C4-2B (cell line): Measurements from ENCODE around the gene MTA3.

ENCODE experiments used
- H3K27ac ChIP-seq: fragments of 450-650 bp; 2 replicates; pipeline ENCODE4 v1.5.1; 2017
- ZFX ChIP-seq: fragments of 450-650 bp; IDR thresholded peaks from 2 replicates; pipeline ENCODE4 v1.6.1; 2017
- TF ChIP-seq, protein P1 (sequence below): fragments of 450-650 bp; conservative IDR thresholded peaks from 2 replicates; pipeline ENCODE4 v1.5.1; 2017; ENCODE audit warnings: mild to moderate bottlenecking

MTA3 gene

DNA sequence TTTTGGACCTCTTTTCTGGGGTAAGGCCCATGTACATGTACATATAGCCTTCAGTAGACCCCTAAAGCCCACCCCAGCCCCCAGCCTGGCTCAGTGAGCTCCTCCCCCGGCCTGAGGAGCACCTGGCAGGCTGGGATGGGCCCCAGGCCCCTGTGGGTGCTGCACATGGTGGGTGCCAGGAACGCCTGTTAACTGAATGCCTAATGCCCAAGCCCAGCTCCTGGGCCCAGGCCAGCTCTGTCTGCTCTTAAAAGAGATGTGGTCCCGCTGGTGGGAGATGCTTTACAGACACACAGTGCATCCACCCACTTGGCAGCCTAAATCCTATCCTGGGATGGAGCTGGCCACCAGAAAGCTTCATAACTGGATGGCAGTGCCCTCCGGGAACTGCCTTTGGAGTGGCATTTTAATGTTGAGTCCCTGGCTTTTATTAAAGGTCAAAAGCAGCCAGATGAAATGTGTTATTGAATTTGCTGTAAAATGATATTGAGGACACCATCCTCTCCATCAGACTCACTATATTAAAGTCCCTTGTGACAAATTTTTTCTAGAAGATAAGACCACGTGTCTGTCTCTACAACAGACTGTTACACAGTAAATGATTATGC lies 203.2 kb downstream of the MTA3 start:
- TF ChIP-seq, protein P1, sequence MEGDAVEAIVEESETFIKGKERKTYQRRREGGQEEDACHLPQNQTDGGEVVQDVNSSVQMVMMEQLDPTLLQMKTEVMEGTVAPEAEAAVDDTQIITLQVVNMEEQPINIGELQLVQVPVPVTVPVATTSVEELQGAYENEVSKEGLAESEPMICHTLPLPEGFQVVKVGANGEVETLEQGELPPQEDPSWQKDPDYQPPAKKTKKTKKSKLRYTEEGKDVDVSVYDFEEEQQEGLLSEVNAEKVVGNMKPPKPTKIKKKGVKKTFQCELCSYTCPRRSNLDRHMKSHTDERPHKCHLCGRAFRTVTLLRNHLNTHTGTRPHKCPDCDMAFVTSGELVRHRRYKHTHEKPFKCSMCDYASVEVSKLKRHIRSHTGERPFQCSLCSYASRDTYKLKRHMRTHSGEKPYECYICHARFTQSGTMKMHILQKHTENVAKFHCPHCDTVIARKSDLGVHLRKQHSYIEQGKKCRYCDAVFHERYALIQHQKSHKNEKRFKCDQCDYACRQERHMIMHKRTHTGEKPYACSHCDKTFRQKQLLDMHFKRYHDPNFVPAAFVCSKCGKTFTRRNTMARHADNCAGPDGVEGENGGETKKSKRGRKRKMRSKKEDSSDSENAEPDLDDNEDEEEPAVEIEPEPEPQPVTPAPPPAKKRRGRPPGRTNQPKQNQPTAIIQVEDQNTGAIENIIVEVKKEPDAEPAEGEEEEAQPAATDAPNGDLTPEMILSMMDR = no peak
- TF ChIP-seq ZFX = no peak
- no peak overlapping the region for H3K27ac ChIP-seq

DNA sequence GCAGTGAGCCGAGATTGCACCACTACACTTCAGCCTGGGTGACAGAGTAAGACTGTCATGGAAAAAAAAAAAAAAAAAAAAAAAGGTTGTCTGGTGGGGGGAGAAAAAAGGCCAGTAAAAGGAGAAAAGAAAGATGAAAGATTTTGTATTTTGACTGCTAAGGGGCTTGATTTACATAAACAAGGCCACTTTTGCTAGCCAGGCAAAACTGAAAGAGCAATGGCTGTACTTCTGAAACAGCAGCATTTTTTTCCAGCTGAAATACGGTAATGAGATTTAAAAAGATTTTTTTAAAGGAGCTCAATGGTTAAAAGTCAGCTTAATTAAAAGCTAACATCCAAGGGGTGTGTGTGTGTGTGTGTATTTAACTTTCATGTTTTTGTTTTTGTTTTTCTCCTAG lies 206.8 kb downstream of the MTA3 start:
- no peak for TF ChIP-seq ZFX
- TF ChIP-seq, protein P1 = no peak
- no peak overlapping the region for H3K27ac ChIP-seq

DNA sequence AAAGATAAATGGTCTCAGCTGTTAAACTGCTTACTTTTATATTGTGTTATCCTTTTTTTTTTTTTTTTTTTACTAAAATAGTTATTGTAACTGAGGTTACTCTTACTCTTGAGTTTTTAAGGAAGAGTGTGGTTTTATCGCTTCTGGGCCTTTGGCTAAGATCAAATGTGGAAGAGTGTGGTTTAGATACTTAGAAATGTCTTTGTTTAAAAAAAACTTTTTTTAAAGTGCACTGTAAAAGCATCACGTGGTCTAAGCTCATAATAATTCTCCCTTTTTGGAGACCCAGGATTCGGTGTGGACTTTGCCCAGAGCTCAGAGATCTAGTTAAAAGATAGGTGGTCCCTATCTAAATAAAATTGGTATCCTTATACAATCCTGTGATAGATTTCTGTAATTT lies 207.4 kb downstream of the MTA3 start:
- no peak for TF ChIP-seq ZFX
- TF ChIP-seq, protein P1 = no peak
- H3K27ac ChIP-seq = no peak overlapping the region

DNA sequence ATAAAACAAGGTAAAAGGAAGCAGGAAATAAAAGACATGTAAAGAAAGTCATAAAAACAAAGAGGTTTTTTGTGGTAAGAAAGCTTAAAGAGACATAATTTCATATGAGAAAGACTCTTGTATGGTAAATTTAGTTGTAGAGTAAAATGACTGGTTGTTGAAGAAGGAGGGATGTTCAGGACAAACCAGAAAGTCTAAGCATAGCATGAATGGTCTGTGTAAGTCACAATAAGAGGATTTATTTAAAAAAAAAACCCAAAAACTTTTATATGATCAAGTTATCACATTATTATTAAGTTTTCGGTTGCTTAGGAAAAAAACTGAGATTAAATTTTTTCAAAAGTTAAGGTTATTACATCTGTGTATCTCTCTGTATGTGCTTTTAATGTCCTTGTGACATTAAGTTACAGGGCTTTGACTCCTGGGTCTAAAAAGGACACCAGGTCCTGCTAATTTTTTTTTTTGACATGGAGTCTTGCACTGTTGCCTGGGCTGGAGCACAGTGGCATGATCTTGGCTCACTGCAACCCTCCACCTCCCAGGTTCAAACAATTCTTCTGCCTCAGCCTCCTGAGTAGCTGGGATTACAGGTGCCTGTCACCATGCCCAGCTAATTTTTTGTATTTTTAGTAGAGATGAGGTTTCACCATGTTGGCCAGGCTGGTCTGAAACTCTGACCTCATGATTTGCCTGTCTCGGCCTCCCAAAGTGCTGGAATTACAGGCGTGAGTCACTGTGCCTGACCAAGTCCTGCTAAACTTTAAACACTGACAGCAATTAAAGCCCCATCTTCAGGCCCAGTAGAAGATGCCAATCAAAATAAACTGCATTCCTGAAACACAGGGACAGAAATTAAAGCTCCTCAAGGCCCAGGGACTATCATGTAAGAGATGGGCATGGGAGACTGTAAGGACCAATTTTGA lies 209.7 kb downstream of the MTA3 start:
- H3K27ac ChIP-seq = no peak overlapping the region
- no peak for TF ChIP-seq ZFX
- TF ChIP-seq, protein P1 = no peak

DNA sequence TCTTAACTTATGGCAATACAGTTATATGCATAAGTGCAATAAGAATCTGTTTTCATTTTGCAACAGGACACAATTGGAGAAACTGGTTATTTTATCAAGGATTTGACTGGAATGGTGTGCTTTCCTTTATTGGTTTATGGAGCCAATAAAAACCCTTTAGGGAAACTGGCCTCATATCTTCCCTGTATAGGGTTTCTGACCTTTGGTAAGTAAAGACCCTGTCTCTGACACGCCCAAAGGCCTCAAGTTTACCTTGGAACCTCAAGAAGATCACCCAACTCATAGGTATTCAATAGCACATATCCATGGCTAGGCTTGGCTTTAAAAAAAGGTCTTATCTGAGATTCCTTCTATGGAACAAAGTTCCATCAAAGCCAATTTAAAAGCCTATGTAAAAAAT lies 212.7 kb downstream of the MTA3 start:
- TF ChIP-seq ZFX = no peak

DNA sequence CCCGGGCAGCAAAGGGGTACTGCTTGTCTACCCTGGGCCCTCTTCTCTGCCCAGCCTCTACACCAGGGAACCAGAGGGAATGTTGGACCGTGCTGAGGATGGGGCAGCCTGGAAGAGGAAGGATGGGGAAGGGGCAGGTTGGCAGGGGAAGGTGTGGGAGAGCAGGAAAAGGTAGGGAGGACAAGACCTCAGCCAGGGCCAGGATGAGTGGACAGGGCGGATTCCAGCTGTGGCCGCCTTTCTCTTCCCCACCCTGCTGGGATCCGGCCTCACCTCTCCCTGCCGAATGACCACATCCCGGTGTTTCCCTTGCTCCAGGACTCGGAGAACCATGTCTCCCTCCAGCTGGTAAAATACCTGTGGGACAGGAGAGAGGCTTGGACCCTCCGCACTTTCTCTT lies 215.1 kb downstream of the MTA3 start:
- TF ChIP-seq, protein P1 = no peak
- TF ChIP-seq ZFX = no peak
- no peak overlapping the region for H3K27ac ChIP-seq

More for the DNA sequence above, 212.7 kb downstream of the MTA3 start:
- H3K27ac ChIP-seq = no peak overlapping the region

DNA sequence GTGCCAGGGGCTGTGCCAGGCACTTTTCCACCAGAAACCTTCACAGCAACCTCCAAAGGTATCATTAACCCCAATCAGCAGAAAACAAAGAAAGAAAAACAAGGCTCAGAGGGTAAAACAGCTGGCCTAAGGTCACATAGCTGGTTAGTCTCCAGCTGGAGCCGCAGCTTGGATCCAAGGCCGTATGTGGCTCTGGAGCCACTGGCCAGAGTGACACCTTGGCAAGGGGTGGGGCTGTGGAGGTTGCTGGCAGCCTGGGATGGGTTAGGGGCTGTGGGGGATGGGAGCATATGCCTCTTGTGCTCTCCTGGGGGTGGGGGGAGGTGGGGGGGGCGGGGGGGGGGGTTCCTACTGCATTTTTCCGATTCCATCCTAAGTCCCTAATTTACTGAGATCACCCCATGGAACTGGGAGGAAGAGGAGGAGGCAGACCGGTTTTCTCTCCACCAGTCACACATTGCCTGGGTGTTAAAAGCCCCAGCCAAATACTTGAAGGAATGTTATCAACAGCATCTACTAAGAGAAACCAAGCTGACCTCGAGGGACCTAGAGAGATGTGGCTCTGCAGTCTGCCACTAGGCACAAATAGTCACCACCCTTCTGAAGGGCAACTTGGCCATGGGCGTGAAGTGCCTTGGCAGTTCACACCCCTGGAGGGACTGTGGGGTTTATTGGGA lies 215.9 kb downstream of the MTA3 start:
- no peak for TF ChIP-seq ZFX
- TF ChIP-seq, protein P1 = no peak

More for the DNA sequence above, 215.9 kb downstream of the MTA3 start:
- H3K27ac ChIP-seq = no peak overlapping the region
